ENCODE data around the gene PGAP6. TPM values are rescaled to one million over a fixed set of nuclear protein-coding genes. Genes with fewer than 3 reads are reported as not detected.

The PGAP6 gene
- total and polyA plus RNA-seq, 9 of the 15 experiments (the other 6 are each of a cell fraction or from before 2014, with no cell fraction given), result 0.45 to 50.2 (median 39.3) TPM

DNA sequence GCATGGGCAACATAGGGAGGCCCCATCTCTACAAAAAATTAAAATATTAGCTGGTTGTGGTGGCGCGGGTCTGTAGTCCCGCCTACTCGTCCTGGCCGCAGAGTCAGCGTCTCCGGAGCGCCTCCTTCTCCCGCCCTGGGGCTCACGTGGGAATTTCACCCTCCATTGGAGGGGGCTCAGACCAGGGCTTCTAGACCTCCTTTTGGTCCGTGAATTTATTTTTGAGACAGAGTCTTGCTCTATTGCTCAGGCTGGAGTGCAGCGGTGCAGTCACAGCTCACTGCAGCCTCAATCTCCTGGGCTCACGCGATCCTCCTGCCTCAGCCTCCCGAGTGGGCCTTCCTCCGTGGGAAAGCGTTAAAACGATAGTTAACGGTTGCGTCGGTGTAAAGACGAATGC is 14.8 kb upstream of the PGAP6 start (continued):
- TF ChIP-seq TBP (optimal IDR thresholded peaks at IDR 0.05; ENCODE audit: low read depth, low read length) (peak; percentile 40), MYNN (IDR thresholded peaks at IDR 0.05) (no peak), MYNN (CRISPR knock-in tag; IDR thresholded peaks at IDR 0.05) (no peak), PYGO2 (tag; IDR thresholded peaks at IDR 0.05) (no peak), DPF2 (IDR thresholded peaks at IDR 0.05) (no peak), THAP12 (CRISPR knock-in tag; IDR thresholded peaks at IDR 0.05) (0 out of 2 replicates have a peak, but pooled peaks have one; percentile 47), MCM5 (IDR thresholded peaks at IDR 0.05; ENCODE audit: low read depth) (no peak), SIRT6 (IDR thresholded peaks at IDR 0.05; ENCODE audit: low read depth, low read length) (no peak), PRPF4 (IDR thresholded peaks at IDR 0.05; ENCODE audit: insufficient read depth, low read depth, low read length, poor library complexity, severe bottlenecking) (no peak), PTRF (tag; IDR thresholded peaks at IDR 0.05) (no peak), EP400 (IDR thresholded peaks at IDR 0.05) (peak; percentile 75), MAFG (tag; conservative IDR thresholded peaks at IDR 0.05) (no peak), ASH1L (IDR thresholded peaks at IDR 0.05; ENCODE audit: borderline replicate concordance, low read depth, partially characterized antibody) (no peak), VEZF1 (CRISPR knock-in tag; IDR thresholded peaks at IDR 0.05) (no peak; the same call in 1 of the 2 replicates), ZBTB8A (IDR thresholded peaks at IDR 0.05; ENCODE audit: partially characterized antibody) (no peak), ZFPM2 (CRISPR knock-in tag; IDR thresholded peaks at IDR 0.05) (no peak), HDAC1 (IDR thresholded peaks at IDR 0.05) (peak in 1 of 2 experiments; percentile 85; a peak in 3 of 4 replicates), PHF8 (IDR thresholded peaks at IDR 0.05; ENCODE audit: borderline replicate concordance, low read length) (peak; percentile 54; the same call in 1 of the 2 replicates), ZNF184 (CRISPR knock-in tag; IDR thresholded peaks at IDR 0.05) (no peak)
- TF ChIP-seq, protein P1, sequence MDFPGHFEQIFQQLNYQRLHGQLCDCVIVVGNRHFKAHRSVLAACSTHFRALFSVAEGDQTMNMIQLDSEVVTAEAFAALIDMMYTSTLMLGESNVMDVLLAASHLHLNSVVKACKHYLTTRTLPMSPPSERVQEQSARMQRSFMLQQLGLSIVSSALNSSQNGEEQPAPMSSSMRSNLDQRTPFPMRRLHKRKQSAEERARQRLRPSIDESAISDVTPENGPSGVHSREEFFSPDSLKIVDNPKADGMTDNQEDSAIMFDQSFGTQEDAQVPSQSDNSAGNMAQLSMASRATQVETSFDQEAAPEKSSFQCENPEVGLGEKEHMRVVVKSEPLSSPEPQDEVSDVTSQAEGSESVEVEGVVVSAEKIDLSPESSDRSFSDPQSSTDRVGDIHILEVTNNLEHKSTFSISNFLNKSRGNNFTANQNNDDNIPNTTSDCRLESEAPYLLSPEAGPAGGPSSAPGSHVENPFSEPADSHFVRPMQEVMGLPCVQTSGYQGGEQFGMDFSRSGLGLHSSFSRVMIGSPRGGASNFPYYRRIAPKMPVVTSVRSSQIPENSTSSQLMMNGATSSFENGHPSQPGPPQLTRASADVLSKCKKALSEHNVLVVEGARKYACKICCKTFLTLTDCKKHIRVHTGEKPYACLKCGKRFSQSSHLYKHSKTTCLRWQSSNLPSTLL (IDR thresholded peaks at IDR 0.05), result peak; percentile 91
- TF ChIP-seq, protein P2, sequence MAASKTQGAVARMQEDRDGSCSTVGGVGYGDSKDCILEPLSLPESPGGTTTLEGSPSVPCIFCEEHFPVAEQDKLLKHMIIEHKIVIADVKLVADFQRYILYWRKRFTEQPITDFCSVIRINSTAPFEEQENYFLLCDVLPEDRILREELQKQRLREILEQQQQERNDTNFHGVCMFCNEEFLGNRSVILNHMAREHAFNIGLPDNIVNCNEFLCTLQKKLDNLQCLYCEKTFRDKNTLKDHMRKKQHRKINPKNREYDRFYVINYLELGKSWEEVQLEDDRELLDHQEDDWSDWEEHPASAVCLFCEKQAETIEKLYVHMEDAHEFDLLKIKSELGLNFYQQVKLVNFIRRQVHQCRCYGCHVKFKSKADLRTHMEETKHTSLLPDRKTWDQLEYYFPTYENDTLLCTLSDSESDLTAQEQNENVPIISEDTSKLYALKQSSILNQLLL (CRISPR knock-in tag; IDR thresholded peaks at IDR 0.05; ENCODE audit: borderline replicate concordance), result no peak
- TF ChIP-seq, protein P3, sequence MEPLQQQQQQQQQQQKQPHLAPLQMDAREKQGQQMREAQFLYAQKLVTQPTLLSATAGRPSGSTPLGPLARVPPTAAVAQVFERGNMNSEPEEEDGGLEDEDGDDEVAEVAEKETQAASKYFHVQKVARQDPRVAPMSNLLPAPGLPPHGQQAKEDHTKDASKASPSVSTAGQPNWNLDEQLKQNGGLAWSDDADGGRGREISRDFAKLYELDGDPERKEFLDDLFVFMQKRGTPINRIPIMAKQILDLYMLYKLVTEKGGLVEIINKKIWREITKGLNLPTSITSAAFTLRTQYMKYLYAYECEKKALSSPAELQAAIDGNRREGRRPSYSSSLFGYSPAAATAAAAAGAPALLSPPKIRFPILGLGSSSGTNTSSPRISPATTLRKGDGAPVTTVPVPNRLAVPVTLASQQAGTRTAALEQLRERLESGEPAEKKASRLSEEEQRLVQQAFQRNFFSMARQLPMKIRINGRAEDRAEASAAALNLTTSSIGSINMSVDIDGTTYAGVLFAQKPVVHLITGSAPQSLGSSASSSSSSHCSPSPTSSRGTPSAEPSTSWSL (CRISPR knock-in tag; IDR thresholded peaks at IDR 0.05; ENCODE audit: borderline replicate concordance), result no peak

Data from K562 (cell line).